Stimulated activated naive CD8-positive, alpha-beta T cell treated with anti-CD3 and anti-CD28 coated beads, Interleukin-15, Interleukin-2, amounts not matched to agents 100 ng/mL and 50 ng/mL, for 24 hours (primary cell): ENCODE data around the gene PLA2G7.

Source experiments
- H3K27ac Mint-ChIP-seq: one replicate; pipeline ENCODE4 v1.8.0; 2021; ENCODE audit warnings: mild to moderate bottlenecking, mixed read lengths
- H3K27me3 Mint-ChIP-seq: one replicate; pipeline ENCODE4 v1.8.0; 2021; ENCODE audit warnings: mixed read lengths
- H3K36me3 Mint-ChIP-seq: one replicate; pipeline ENCODE4 v1.8.0; 2021; ENCODE audit warnings: low read depth, mixed read lengths
- H3K4me1 Mint-ChIP-seq: one replicate; pipeline ENCODE4 v1.8.0; 2021; ENCODE audit warnings: low read depth, mixed read lengths
- H3K4me3 Mint-ChIP-seq: one replicate; pipeline ENCODE4 v1.8.0; 2021; ENCODE audit warnings: mild to moderate bottlenecking, mixed read lengths
- H3K9me3 Mint-ChIP-seq: one replicate; pipeline ENCODE4 v1.8.0; 2021; ENCODE audit warnings: mixed read lengths

Gene PLA2G7

GRCh38 chr6:46733341-46733801, 1.8 kb downstream of the PLA2G7 start:
- no peaks in the 10 kb centered on the region for H3K36me3 Mint-ChIP-seq
- H3K4me1 Mint-ChIP-seq = peaks cover 4% of the 10 kb centered on the region
- no peak overlapping the region for H3K4me3 Mint-ChIP-seq
- H3K27ac Mint-ChIP-seq = no peak overlapping the region
- peaks cover 84% of the 10 kb centered on the region for H3K27me3 Mint-ChIP-seq
- H3K9me3 Mint-ChIP-seq = no peaks in the 10 kb centered on the region

GRCh38 chr6:46730921-46731461, 4.2 kb downstream of the PLA2G7 start:
- Mint-ChIP-seq H3K27ac (no peak overlapping the region), H3K9me3 (no peaks in the 10 kb centered on the region), H3K27me3 (peaks cover 72% of the 10 kb centered on the region), H3K36me3 (no peaks in the 10 kb centered on the region), H3K4me1 (peaks cover 4% of the 10 kb centered on the region), H3K4me3 (no peak overlapping the region)

GRCh38 chr6:46729787-46730326, 5.3 kb downstream of the PLA2G7 start:
- Mint-ChIP-seq H3K27me3 (peaks cover 67% of the 10 kb centered on the region), H3K27ac (no peak overlapping the region), H3K36me3 (no peaks in the 10 kb centered on the region), H3K9me3 (no peaks in the 10 kb centered on the region), H3K4me3 (no peak overlapping the region), H3K4me1 (peaks cover 4% of the 10 kb centered on the region)

- Mint-ChIP-seq H3K27ac (no peak overlapping the region), H3K4me1 (no peaks in the 10 kb centered on the region), H3K36me3 (no peaks in the 10 kb centered on the region), H3K27me3 (peaks cover 24% of the 10 kb centered on the region), H3K4me3 (no peak overlapping the region), H3K9me3 (no peaks in the 10 kb centered on the region)
These were observed 14.8 kb downstream of the PLA2G7 start for GRCh38 chr6:46720401-46720800.

GRCh38 chr6:46719099-46719498, 16.1 kb downstream of the PLA2G7 start:
- no peaks in the 10 kb centered on the region for H3K9me3 Mint-ChIP-seq
- peaks cover 16% of the 10 kb centered on the region for H3K27me3 Mint-ChIP-seq
- no peaks in the 10 kb centered on the region for H3K36me3 Mint-ChIP-seq
- no peaks in the 10 kb centered on the region for H3K4me1 Mint-ChIP-seq
- H3K4me3 Mint-ChIP-seq = no peak overlapping the region
- H3K27ac Mint-ChIP-seq = no peak overlapping the region

GRCh38 chr6:46715141-46715540, 20.0 kb downstream of the PLA2G7 start:
- no peak overlapping the region for H3K27ac Mint-ChIP-seq
- no peaks in the 10 kb centered on the region for H3K36me3 Mint-ChIP-seq
- peaks cover 8% of the 10 kb centered on the region for H3K27me3 Mint-ChIP-seq
- no peaks in the 10 kb centered on the region for H3K4me1 Mint-ChIP-seq
- no peaks in the 10 kb centered on the region for H3K9me3 Mint-ChIP-seq
- H3K4me3 Mint-ChIP-seq = no peak overlapping the region

GRCh38 chr6:46711491-46711890, 23.7 kb downstream of the PLA2G7 start:
- H3K4me1 Mint-ChIP-seq = no peaks in the 10 kb centered on the region
- H3K27me3 Mint-ChIP-seq = peaks cover 17% of the 10 kb centered on the region
- H3K36me3 Mint-ChIP-seq = no peaks in the 10 kb centered on the region
- no peak overlapping the region for H3K4me3 Mint-ChIP-seq
- H3K27ac Mint-ChIP-seq = no peak overlapping the region
- H3K9me3 Mint-ChIP-seq = no peaks in the 10 kb centered on the region

- H3K4me3 Mint-ChIP-seq = no peak overlapping the region
- no peaks in the 10 kb centered on the region for H3K9me3 Mint-ChIP-seq
- H3K36me3 Mint-ChIP-seq = no peaks in the 10 kb centered on the region
- no peaks in the 10 kb centered on the region for H3K4me1 Mint-ChIP-seq
- H3K27me3 Mint-ChIP-seq = peaks cover 52% of the 10 kb centered on the region
- H3K27ac Mint-ChIP-seq = no peak overlapping the region
These were observed 28.7 kb downstream of the PLA2G7 start for GRCh38 chr6:46706464-46706863.

GRCh38 chr6:46704562-46704961, 30.6 kb downstream of the PLA2G7 start:
- no peaks in the 10 kb centered on the region for H3K36me3 Mint-ChIP-seq
- H3K27me3 Mint-ChIP-seq = peaks cover 56% of the 10 kb centered on the region
- no peak overlapping the region for H3K27ac Mint-ChIP-seq
- no peaks in the 10 kb centered on the region for H3K4me1 Mint-ChIP-seq
- no peaks in the 10 kb centered on the region for H3K9me3 Mint-ChIP-seq
- H3K4me3 Mint-ChIP-seq = no peak overlapping the region

- Mint-ChIP-seq H3K4me1 (no peaks in the 10 kb centered on the region), H3K27ac (no peak overlapping the region), H3K9me3 (no peaks in the 10 kb centered on the region), H3K36me3 (no peaks in the 10 kb centered on the region), H3K4me3 (no peak overlapping the region), H3K27me3 (peaks cover 39% of the 10 kb centered on the region)
These were observed 35.2 kb downstream of the PLA2G7 start for GRCh38 chr6:46699970-46700369.

GRCh38 chr6:46690911-46691451, 44.2 kb downstream of the PLA2G7 start:
- Mint-ChIP-seq H3K27me3 (peaks cover 25% of the 10 kb centered on the region), H3K9me3 (peaks cover 3% of the 10 kb centered on the region), H3K4me1 (no peaks in the 10 kb centered on the region), H3K27ac (no peak overlapping the region), H3K36me3 (no peaks in the 10 kb centered on the region), H3K4me3 (no peak overlapping the region)

- no peak overlapping the region for H3K27ac Mint-ChIP-seq
- H3K9me3 Mint-ChIP-seq = peaks cover 3% of the 10 kb centered on the region
- H3K27me3 Mint-ChIP-seq = peaks cover 21% of the 10 kb centered on the region
- no peak overlapping the region for H3K4me3 Mint-ChIP-seq
- H3K36me3 Mint-ChIP-seq = no peaks in the 10 kb centered on the region
- no peaks in the 10 kb centered on the region for H3K4me1 Mint-ChIP-seq
These were observed 44.9 kb downstream of the PLA2G7 start for GRCh38 chr6:46690141-46690755.

- H3K27me3 Mint-ChIP-seq = peaks cover 25% of the 10 kb centered on the region
- H3K4me1 Mint-ChIP-seq = no peaks in the 10 kb centered on the region
- no peak overlapping the region for H3K27ac Mint-ChIP-seq
- no peak overlapping the region for H3K4me3 Mint-ChIP-seq
- no peaks in the 10 kb centered on the region for H3K36me3 Mint-ChIP-seq
- peaks cover 3% of the 10 kb centered on the region for H3K9me3 Mint-ChIP-seq
These were observed 45.5 kb downstream of the PLA2G7 start for GRCh38 chr6:46689657-46690056.

GRCh38 chr6:46688966-46689335, 46.2 kb downstream of the PLA2G7 start:
- Mint-ChIP-seq H3K36me3 (no peaks in the 10 kb centered on the region), H3K4me1 (no peaks in the 10 kb centered on the region), H3K27me3 (peaks cover 25% of the 10 kb centered on the region)

GRCh38 chr6:46688117-46688965, 46.8 kb downstream of the PLA2G7 start:
- H3K36me3 Mint-ChIP-seq = no peaks in the 10 kb centered on the region
- peaks cover 19% of the 10 kb centered on the region for H3K27me3 Mint-ChIP-seq
- H3K4me1 Mint-ChIP-seq = no peaks in the 10 kb centered on the region
- H3K4me3 Mint-ChIP-seq = no peak overlapping the region
- H3K9me3 Mint-ChIP-seq = no peaks in the 10 kb centered on the region
- no peak overlapping the region for H3K27ac Mint-ChIP-seq

More at GRCh38 chr6:46688966-46689335, 46.2 kb downstream of the PLA2G7 start:
- Mint-ChIP-seq H3K27ac (no peak overlapping the region), H3K4me3 (no peak overlapping the region), H3K9me3 (peaks cover 3% of the 10 kb centered on the region)
